Measurements from ENCODE around the gene GSK3A. TPM values are rescaled to one million over a fixed set of nuclear protein-coding genes. Genes with fewer than 3 reads are reported as not detected.

Gene GSK3A
- total and polyA plus RNA-seq, 2 donors (not counting 1 experiment from before 2014, with no cell fraction given), result 38.5 to 42.0 TPM

GRCh38 chr19:42277821-42278451 lies 35.5 kb upstream of the GSK3A start:
- Histone ChIP-seq H3K4me1 (ENCODE audit: control insufficient read depth in 2 of 2, insufficient read depth in 2 of 2, low read length in 2 of 2) (peaks cover 30 to 41% of the 10 kb centered on the region in 2 donors), H3K36me3 (replicated peaks in 1 of 2; ENCODE audit: control extremely low read depth in 1 of 2, control insufficient read depth in 1 of 2, extremely low read depth in 1 of 2, insufficient read depth in 2 of 2, low read length in 1 of 2) (peaks cover 0 to 20% of the 10 kb centered on the region in 2 experiments), H4K20me1 (ENCODE audit: control insufficient read depth, insufficient read depth, low read length, poor library complexity, severe bottlenecking) (peaks cover 7% of the 10 kb centered on the region), H3K79me2 (ENCODE audit: control insufficient read depth, insufficient read depth, low read length) (peaks cover 64% of the 10 kb centered on the region), H3K9me3 (ENCODE audit: control extremely low read depth in 1 of 3, control insufficient read depth in 2 of 3, insufficient read depth in 1 of 3, low read length in 2 of 3) (no peaks in the 10 kb centered on the region), H3K27ac (ENCODE audit: low read length in 2 of 2) (no peak overlapping the region), H3K27me3 (replicated peaks in 1 of 4; ENCODE audit: control extremely low read depth in 1 of 4, control insufficient read depth in 3 of 4, insufficient read depth in 4 of 4, low read length in 3 of 4) (no peaks in the 10 kb centered on the region), H3K4me2 (replicated peaks; ENCODE audit: low read depth, low read length, poor library complexity, severe bottlenecking) (no peak overlapping the region), H3K9ac (ENCODE audit: low read length) (no peak overlapping the region), H2AFZ (ENCODE audit: insufficient read depth, low read depth, low read length, poor library complexity, severe bottlenecking) (no peak overlapping the region), H3K4me3 (ENCODE audit: control extremely low read depth in 1 of 5, extremely low read depth in 1 of 5, insufficient read depth in 1 of 5, low read depth in 2 of 5, low read length in 4 of 5) (no peak overlapping the region)
- no peak for ATAC-seq (ENCODE audit: low read depth)
- TF ChIP-seq CTCF (IDR thresholded peaks at IDR 0.05) (no peak), EZH2 (IDR thresholded peaks at IDR 0.05; ENCODE audit: borderline replicate concordance, insufficient read depth, low read depth, low read length, poor library complexity, severe bottlenecking) (no peak)
- peak; percentile 24 for DNase-seq
- H3K4me1 Mint-ChIP-seq, result peaks cover 38% of the 10 kb centered on the region
- H3K4me3 Mint-ChIP-seq, result no peak overlapping the region
- H3K27me3 Mint-ChIP-seq, result no peaks in the 10 kb centered on the region
- peak overlapping the region; percentile 62 for H3K27ac Mint-ChIP-seq
- CTCF ChIA-PET, result interaction anchor here (1.3 to 4.8 kb wide), 7 partner anchors 10 to 148 kb away, joined by 3 to 89 read pairs (median 6); partner anchors contain the start of genes CIC and GSK3A
- intact Hi-C loops (cut with micrococcal nuclease), result no loop called here
- POLR2A ChIA-PET, result no interaction called here
- no peaks in the 10 kb centered on the region for H3K9me3 Mint-ChIP-seq (ENCODE audit: insufficient read depth)
- 83% methylated on average over 10 of the region's 10 CpGs for WGBS (ENCODE audit: insufficient coverage)

GRCh38 chr19:42276821-42277220 lies 34.4 kb upstream of the GSK3A start:
- Histone ChIP-seq H3K4me1 (ENCODE audit: control insufficient read depth in 2 of 2, insufficient read depth in 2 of 2, low read length in 2 of 2) (peaks cover 20 to 30% of the 10 kb centered on the region in 2 donors), H3K9me3 (ENCODE audit: control extremely low read depth in 1 of 3, control insufficient read depth in 2 of 3, insufficient read depth in 1 of 3, low read length in 2 of 3) (no peaks in the 10 kb centered on the region), H2AFZ (ENCODE audit: insufficient read depth, low read depth, low read length, poor library complexity, severe bottlenecking) (no peak overlapping the region), H3K4me3 (ENCODE audit: control extremely low read depth in 1 of 5, extremely low read depth in 1 of 5, insufficient read depth in 1 of 5, low read depth in 2 of 5, low read length in 4 of 5) (no peak overlapping the region), H3K36me3 (replicated peaks in 1 of 2; ENCODE audit: control extremely low read depth in 1 of 2, control insufficient read depth in 1 of 2, extremely low read depth in 1 of 2, insufficient read depth in 2 of 2, low read length in 1 of 2) (peaks cover 0 to 30% of the 10 kb centered on the region in 2 experiments), H3K4me2 (replicated peaks; ENCODE audit: low read depth, low read length, poor library complexity, severe bottlenecking) (no peak overlapping the region), H3K9ac (ENCODE audit: low read length) (no peak overlapping the region), H3K27me3 (replicated peaks in 1 of 4; ENCODE audit: control extremely low read depth in 1 of 4, control insufficient read depth in 3 of 4, insufficient read depth in 4 of 4, low read length in 3 of 4) (no peaks in the 10 kb centered on the region), H4K20me1 (ENCODE audit: control insufficient read depth, insufficient read depth, low read length, poor library complexity, severe bottlenecking) (peaks cover 7% of the 10 kb centered on the region), H3K27ac (ENCODE audit: low read length in 2 of 2) (no peak overlapping the region), H3K79me2 (ENCODE audit: control insufficient read depth, insufficient read depth, low read length) (peaks cover 76% of the 10 kb centered on the region)
- Mint-ChIP-seq H3K27ac (no peak overlapping the region), H3K4me3 (no peak overlapping the region), H3K9me3 (ENCODE audit: insufficient read depth) (no peaks in the 10 kb centered on the region), H3K27me3 (no peaks in the 10 kb centered on the region), H3K4me1 (peaks cover 38% of the 10 kb centered on the region)
- no peak for DNase-seq
- intact Hi-C loops (cut with micrococcal nuclease), result no loop called here
- no peak for TF ChIP-seq CTCF (IDR thresholded peaks at IDR 0.05)
- TF ChIP-seq EZH2 (IDR thresholded peaks at IDR 0.05; ENCODE audit: borderline replicate concordance, insufficient read depth, low read depth, low read length, poor library complexity, severe bottlenecking), result no peak
- no peak for ATAC-seq (ENCODE audit: low read depth)
- 95% methylated on average over 2 of the region's 4 CpGs for WGBS (ENCODE audit: insufficient coverage)
- ChIA-PET CTCF (interaction anchor here (0.8 to 1.3 kb wide), 3 partner anchors 20 to 168 kb away, joined by 3 read pairs; no protein-coding TSS in a partner anchor), POLR2A (no interaction called here)
